ENCODE results near the gene CHD6. TPM values are rescaled to one million over a fixed set of nuclear protein-coding genes. Genes with fewer than 3 reads are reported as not detected.

CHD6 gene
- total RNA-seq, 1 experiment from 2014 or later, result 51.1 TPM

GRCh38 chr20:41425180-41425884, 192.8 kb downstream of the CHD6 start:
- no peaks in the 10 kb centered on the region for H3K9me3 ChIP-seq (ENCODE audit: insufficient read depth, low read depth)
- H3K4me2 ChIP-seq, result no peak overlapping the region
- H3K27me3 ChIP-seq (ENCODE audit: insufficient read depth, low read depth), result no peaks in the 10 kb centered on the region
- no peak overlapping the region for H3K4me3 ChIP-seq
- no peaks in the 10 kb centered on the region for H3F3A ChIP-seq (ENCODE audit: insufficient read depth, low read depth)
- no peaks in the 10 kb centered on the region; the same call in 1 of the 2 replicates for H4K20me1 ChIP-seq (ENCODE audit: insufficient read depth)
- H3K4me1 ChIP-seq (replicated peaks; ENCODE audit: insufficient read depth), result no peaks in the 10 kb centered on the region
- H2AFZ ChIP-seq, result no peak overlapping the region
- TF ChIP-seq CTCF (conservative IDR thresholded peaks at IDR 0.05) (no peak), EZH2 (IDR thresholded peaks at IDR 0.05; ENCODE audit: low read depth) (no peak)
- H3K27ac ChIP-seq, result no peak overlapping the region
- no peaks in the 10 kb centered on the region for H3K79me2 ChIP-seq (ENCODE audit: low read depth)
- DNase-seq, result no peak
- H3K36me3 ChIP-seq (ENCODE audit: low read depth), result peaks cover 29% of the 10 kb centered on the region; the same call in 1 of the 2 replicates
- BruUV-seq (replicated peaks), result no TSS peak
- intact Hi-C loops (cut with micrococcal nuclease; ENCODE audit: unreplicated experiment), result no loop called here
- POLR2A ChIA-PET (ENCODE audit: unreplicated experiment), result interaction anchor here (0.7 kb wide), 1 partner anchor 277 kb away, joined by 16 read pairs; no protein-coding TSS in a partner anchor
- no peaks in the 10 kb centered on the region for H3K9me2 ChIP-seq (ENCODE audit: insufficient read depth)
- CTCF ChIA-PET, result interaction anchor here (0.6 kb wide), 1 partner anchor 63 kb away, joined by 3 read pairs; no protein-coding TSS in a partner anchor

GRCh38 chr20:41424546-41424945, 193.6 kb downstream of the CHD6 start:
- Histone ChIP-seq H3K4me2 (no peak overlapping the region), H3F3A (ENCODE audit: insufficient read depth, low read depth) (no peaks in the 10 kb centered on the region), H3K79me2 (ENCODE audit: low read depth) (no peaks in the 10 kb centered on the region), H3K27ac (no peak overlapping the region), H3K9me3 (ENCODE audit: insufficient read depth, low read depth) (no peaks in the 10 kb centered on the region), H3K4me1 (replicated peaks; ENCODE audit: insufficient read depth) (no peaks in the 10 kb centered on the region), H3K9me2 (ENCODE audit: insufficient read depth) (no peaks in the 10 kb centered on the region), H3K27me3 (ENCODE audit: insufficient read depth, low read depth) (no peaks in the 10 kb centered on the region), H3K36me3 (ENCODE audit: low read depth) (peaks cover 29% of the 10 kb centered on the region; the same call in 1 of the 2 replicates), H2AFZ (no peak overlapping the region), H4K20me1 (ENCODE audit: insufficient read depth) (no peaks in the 10 kb centered on the region; the same call in 1 of the 2 replicates), H3K4me3 (no peak overlapping the region)
- no peak for TF ChIP-seq CTCF (conservative IDR thresholded peaks at IDR 0.05)
- no peak for TF ChIP-seq EZH2 (IDR thresholded peaks at IDR 0.05; ENCODE audit: low read depth)
- ChIA-PET POLR2A (ENCODE audit: unreplicated experiment) (no interaction called here), CTCF (interaction anchor here (0.6 kb wide), 1 partner anchor 64 kb away, joined by 3 read pairs; no protein-coding TSS in a partner anchor)
- intact Hi-C loops (cut with micrococcal nuclease; ENCODE audit: unreplicated experiment), result no loop called here
- DNase-seq, result no peak
- no TSS peak for BruUV-seq (replicated peaks)

GRCh38 chr20:41424011-41424410, 194.2 kb downstream of the CHD6 start:
- no peak for DNase-seq

More at GRCh38 chr20:41424011-41424410, 194.2 kb downstream of the CHD6 start:
- H3F3A ChIP-seq (ENCODE audit: insufficient read depth, low read depth), result no peaks in the 10 kb centered on the region
- H2AFZ ChIP-seq, result no peak overlapping the region
- no peaks in the 10 kb centered on the region for H3K27me3 ChIP-seq (ENCODE audit: insufficient read depth, low read depth)
- intact Hi-C loops (cut with micrococcal nuclease; ENCODE audit: unreplicated experiment), result no loop called here
- no peak overlapping the region for H3K27ac ChIP-seq
- no peak for TF ChIP-seq CTCF (conservative IDR thresholded peaks at IDR 0.05)
- TF ChIP-seq EZH2 (IDR thresholded peaks at IDR 0.05; ENCODE audit: low read depth), result no peak
- no peak overlapping the region for H3K4me2 ChIP-seq
- H3K9me2 ChIP-seq (ENCODE audit: insufficient read depth), result no peaks in the 10 kb centered on the region
- no peaks in the 10 kb centered on the region for H3K4me1 ChIP-seq (replicated peaks; ENCODE audit: insufficient read depth)
- no peaks in the 10 kb centered on the region for H3K9me3 ChIP-seq (ENCODE audit: insufficient read depth, low read depth)
- ChIA-PET CTCF (no interaction called here), POLR2A (ENCODE audit: unreplicated experiment) (no interaction called here)
- no peaks in the 10 kb centered on the region for H3K79me2 ChIP-seq (ENCODE audit: low read depth)
- no peak overlapping the region for H3K4me3 ChIP-seq
- H3K36me3 ChIP-seq (ENCODE audit: low read depth), result peaks cover 29% of the 10 kb centered on the region; the same call in 1 of the 2 replicates
- BruUV-seq (replicated peaks), result no TSS peak
- no peaks in the 10 kb centered on the region; the same call in 1 of the 2 replicates for H4K20me1 ChIP-seq (ENCODE audit: insufficient read depth)

Data from PC-9 (cell line).